Umbilical cord (tissue), 2 donors: ENCODE measurements around the gene PSMB8. TPM values are rescaled to one million over a fixed set of nuclear protein-coding genes. Genes with fewer than 3 reads are reported as not detected.
"Not testable (repeated sequence)": the region's sequence is repeated elsewhere in the genome, so short reads cannot be mapped to it uniquely, and the experiment has no call there.

Experiments
- DNase-seq: peaks from one replicate; pipeline ENCODE4 v3.0.0-alpha.2; 2015; ENCODE audit warnings: low spot score
- total RNA-seq: library from RNA; depleted of rRNA; stranded (reverse); fragments of >200 nt; gene quantifications from one replicate; pipeline ENCODE4 v1.2.3, GENCODE V29; 2014; ENCODE audit warnings: low replicate concordance; ENCODE audit not compliant: insufficient read depth

The PSMB8 gene
- total RNA-seq, 1 donor from 2014 or later: 15.4 TPM

DNA sequence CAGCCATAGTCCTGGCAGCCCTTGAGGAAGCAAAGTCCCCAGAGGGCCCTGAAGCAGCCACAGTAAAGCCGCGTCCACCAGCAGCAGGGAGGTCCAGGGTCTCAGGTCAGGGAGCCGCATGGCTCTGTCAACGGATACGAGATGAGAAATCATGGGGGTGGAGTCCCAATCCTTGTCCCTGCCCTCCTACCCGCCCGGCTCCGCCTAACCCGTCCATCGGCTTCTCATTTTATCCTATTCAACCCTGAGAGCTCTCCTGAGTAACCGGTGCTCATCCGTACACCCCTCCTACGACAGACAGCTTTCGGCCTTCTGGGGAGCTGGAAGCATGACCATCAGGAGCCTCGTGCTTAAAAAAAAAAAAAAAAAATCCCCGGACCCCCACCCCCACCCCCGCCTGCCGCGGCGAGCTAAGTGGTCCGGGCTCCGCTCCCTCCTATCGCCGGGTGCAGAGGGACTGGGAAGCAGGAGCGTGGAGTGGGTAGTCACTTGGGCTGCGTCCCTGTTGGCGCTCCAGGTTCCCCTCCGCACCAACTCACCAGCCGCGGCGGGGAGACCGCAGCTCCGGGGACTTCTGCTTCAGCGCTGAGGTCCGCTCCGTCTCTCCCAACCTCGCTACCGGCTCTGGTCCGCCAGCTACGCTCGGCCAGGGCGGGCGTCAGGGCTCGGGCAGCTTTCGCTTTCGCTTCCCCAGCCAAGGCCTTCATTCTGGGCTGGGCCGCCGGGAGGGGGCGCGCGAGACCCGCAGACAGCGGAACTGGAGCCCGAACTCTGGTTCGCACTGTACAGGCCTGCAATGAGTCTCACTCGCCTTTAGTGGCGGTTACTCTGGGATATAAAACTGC, 5.5 kb downstream of the PSMB8 start, which contains the start of gene TAP2:
Gene TAP2, minus strand, starts transcription at position 626 of the 845 bp plus-strand sequence. Its CDS starts 506 bp downstream, at position 120.
- DNase-seq: peak; percentile 95

DNA sequence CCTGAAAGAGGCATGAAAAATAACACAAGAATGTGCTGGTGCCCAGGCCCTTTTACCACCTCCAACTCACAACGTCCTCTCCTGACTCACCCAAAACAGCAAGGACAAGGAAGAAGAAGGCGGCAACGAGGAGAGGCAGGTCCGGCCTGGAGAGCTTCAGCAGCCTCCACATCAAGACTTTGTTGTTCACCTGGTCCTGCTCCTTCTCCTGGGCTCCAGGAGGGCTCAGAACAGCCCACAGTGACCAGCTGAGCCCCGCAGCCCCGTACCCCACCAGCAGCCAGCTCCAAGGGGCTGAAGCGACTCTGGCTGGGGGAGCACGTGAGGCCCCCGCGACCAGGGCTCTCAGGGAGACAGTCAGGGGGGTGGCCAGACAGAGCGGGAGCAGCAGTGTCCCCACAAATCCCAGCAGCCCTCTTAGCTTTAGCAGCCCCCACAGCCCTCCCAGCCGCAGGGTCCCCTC, 6.2 kb downstream of the PSMB8 start:
- DNase-seq: no peak

DNA sequence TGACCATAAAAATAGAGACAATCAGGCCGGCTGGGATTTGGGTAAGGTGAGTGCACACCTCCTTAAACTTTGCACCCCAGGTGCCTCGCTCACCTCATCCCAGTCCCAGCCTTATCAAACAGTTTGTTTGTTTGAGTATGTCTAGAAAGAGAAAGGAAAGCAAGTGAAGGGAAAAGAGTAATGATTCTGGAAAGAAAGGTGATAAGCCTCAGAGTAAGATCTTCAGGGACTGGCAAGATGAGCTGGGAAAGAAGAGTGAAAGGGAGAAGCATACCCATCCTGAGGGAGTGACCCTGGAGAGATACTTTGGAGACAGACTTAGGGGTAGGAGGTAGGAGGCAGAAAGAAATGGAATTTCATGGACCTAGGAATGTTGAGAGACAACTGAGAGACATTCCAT, 7.0 kb downstream of the PSMB8 start:
- DNase-seq: no peak

DNA sequence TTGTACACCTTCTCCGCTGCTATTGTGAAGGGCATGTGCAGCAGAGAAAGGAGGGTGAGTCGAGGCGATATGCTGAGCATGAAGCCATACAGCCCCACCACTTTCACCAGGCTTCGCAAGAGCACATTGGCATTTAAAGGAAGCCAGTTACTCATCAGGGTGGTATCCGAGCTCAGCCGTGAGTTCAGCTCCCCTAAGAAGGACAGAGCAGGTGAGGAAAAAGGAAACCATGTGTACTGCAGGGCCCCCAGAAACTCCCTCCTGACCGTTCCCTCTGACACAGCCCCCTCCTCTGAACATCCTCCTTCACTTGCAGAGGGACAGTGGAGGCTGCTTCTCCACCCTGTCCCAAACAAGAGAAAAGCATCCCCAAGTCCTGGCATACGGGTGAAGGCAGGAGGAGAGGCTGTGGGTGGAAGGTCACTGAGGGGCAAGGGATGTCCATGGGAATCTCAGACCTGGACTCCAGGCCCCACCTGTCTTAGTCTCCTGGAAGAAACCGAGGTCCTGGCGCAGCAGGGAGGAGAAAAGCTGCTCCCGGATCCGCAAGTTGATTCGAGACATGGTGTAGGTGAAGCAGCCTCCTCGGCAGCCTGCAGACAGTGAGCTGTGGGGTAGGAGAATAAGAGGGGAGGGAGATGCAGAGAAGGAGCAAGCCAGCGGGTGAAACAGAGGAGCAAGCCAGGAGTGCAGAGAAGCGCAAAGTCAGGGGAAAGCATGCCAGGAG, 8.5 kb downstream of the PSMB8 start:
- no peak for DNase-seq

DNA sequence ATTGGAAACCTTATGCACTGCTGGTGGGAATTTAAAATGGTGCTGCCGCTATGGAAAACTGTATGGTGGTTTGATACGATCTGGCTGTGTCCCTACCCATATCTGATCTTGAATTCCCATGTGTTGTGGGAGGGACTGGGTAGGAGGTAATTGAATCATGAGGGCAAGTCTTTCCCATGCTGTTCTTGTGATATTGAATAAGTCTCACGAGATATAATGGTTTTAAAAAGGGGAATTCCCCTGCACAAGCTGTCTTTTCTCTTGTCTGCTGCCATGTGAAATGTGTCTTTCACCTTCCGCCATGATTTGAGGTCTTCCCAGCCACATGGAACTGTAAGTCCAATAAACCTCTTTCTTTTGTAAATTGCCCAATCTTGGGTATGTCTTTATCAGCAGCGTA, 10.2 kb downstream of the PSMB8 start:
- no peak for DNase-seq

DNA sequence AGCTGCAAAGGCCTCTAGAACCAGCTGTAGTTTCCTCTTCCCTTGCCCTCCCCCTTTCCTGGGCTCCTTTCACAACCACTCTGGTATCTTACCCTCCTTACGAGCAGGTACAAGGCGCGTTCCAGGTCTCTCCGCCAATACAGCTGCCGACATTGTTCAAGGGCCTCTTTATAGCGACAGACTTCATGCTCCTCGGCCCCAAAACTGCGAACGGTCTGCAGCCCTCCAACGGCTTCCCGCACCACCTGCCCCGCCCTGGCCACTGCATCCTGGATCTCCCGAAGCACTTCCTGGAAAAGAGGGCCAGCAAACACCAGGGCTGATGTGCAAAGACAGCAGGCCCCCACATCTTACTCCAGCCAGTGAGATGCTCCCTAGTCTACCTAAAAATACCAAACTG, 11.3 kb downstream of the PSMB8 start:
- no peak for DNase-seq

DNA sequence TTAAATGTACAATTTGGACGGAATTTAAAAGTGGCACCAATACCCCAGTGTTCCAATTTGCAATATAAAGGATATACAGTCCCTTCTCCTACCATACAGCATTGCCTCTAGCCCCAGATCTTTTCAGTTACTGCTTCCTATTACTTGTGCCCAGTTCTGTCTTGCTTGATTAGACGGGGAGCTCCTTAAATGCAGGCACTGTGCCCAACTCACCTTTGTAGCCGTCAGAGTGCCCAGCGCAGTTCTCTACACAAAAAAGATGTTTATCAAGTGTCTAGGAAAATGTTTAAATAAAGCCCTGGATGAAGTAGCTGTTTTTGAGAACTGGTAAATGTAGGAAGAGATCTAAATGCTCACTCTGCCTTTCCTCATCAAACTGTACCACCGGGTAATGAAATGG, 12.9 kb downstream of the PSMB8 start:
- no peak for DNase-seq

DNA sequence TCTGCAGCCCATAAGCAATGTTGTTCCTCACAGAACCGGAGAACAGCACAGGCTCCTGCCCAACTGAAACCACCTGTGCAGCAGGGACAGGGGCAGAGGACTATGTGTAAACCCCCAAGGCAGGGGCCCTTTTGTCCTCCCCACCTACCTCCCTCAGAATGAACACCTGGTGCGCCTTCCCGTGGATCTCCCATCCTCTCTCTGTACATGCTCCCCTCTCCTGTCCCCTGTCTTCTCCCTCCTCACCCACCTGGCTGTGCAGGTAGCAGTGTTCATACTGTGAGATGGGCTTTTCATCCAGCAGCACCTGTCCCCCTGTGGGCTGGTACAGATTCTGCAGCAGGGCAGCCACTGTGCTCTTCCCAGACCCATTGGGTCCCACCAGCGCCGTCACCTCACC, 13.8 kb downstream of the PSMB8 start:
- no peak for DNase-seq

DNA sequence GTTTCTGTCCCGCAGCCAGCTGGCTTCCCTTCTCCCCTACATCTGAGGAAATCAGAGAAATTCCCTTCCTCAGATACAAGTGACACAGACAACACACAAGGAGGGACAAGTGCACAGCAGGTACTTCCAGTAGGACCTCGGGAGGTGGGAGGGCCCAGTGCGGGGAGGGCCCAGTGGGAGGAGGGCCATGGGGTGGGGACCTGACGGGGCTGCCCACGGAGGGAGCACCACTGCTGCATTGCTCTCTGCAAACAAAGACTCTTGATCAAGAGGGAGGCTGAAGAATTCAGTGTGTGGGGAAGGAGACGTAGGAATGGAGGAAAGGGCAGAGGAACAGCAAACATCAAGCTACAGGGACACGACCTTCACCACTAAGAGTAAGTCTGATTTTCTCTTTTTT, 14.4 kb downstream of the PSMB8 start:
- DNase-seq: no peak

DNA sequence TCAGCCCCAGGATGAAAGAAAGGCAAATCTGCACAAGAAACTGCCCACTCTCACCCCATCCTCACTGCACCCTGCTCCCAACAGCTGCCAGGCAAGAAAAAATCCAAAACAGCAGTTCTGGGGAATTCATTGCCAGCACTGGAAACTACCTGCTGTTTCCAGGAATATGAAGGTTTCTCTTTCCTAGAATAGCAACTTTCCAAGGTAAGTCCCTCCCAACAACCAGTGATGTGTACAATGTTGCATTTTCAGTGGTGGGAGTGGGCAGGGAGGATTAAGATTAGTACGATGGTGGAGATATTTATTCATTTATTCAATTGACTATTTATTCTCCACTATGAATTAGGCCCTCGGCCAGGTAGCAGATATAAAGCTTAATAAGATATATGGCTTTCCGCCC, 16.8 kb downstream of the PSMB8 start:
- no peak for DNase-seq

DNA sequence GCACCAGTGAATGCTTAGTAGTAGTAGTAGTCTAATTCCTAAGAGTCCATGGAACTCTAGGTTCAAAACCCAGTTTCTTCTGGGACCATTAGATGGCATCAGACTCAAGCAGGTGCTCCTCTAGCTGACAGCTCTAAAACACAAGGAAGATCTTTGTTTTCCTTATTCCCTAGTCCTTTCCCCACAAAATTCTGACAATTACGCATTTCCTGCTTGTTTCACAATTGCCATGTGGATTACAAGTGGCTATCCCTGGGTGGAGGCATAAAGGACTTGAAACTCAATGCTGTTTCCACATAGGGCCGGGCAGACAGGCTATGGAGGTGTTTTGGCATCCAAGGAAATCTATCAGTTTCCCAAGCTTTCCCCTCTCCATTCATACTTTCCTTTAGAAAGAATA, 17.9 kb downstream of the PSMB8 start:
- DNase-seq: no peak

DNA sequence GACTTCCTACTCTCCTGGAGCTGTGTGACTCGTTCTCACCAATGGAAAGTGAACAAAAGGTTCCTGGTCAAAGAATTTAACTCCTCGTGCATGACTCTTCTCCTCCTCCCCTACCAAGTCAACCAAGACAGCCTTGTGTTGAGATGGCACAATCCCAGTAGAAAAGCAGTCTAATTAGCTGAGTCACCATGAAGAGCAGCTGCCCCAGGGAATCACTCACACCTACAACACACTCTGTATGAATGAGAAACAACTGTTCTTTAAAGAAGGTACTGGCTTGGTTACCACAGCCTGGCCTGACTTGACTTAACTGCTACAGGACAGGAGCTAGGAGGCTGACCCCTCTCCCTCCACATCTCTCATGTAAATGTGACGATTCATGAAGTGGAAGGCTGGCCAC, 24.1 kb downstream of the PSMB8 start:
- DNase-seq: no peak

DNA sequence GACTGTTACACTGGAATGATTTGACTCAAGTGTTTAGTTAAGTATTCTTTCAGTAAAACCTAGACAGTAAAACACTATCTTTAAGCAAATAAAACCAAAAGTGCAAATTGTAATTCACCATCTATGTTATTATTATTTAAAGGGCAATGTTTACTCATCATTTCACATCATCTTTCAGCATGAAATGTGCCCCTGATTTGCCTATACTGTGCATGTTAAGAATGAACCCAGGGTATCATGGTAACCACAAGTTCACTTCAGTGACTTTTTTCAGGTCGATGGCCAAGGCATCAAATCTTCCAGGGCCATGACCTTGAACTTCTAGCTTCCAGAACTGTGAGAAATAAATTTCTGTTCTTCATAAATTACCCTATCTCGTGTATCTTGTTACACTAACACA, 25.0 kb downstream of the PSMB8 start:
- no peak for DNase-seq

DNA sequence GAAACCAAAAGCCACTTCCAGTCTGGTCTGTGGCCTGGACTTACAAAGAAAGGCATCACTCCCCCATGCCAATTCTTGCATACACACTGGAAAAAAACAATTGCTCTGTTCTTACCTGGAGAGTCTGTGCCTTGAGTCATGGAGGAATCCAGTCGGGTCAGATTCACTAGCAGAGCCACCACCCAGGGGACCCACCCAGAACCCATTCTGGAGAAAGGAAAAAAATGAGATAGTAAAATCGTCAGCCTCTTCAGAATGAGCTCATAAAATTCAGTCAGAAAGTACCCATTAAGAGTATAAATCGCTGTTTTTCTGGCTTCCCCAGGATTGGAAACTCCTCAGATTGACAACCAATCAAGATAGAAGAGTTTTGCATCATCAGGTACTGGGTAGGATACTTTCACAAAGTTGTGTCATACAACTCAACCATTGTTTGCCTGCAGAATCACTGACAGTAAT, 27.1 kb downstream of the PSMB8 start, which contains the start of gene HLA-DOB:
Gene HLA-DOB, minus strand, starts transcription at position 257 of the 459 bp plus-strand sequence. Its CDS starts 51 bp downstream, at position 206.
- DNase-seq: peak; percentile 28

DNA sequence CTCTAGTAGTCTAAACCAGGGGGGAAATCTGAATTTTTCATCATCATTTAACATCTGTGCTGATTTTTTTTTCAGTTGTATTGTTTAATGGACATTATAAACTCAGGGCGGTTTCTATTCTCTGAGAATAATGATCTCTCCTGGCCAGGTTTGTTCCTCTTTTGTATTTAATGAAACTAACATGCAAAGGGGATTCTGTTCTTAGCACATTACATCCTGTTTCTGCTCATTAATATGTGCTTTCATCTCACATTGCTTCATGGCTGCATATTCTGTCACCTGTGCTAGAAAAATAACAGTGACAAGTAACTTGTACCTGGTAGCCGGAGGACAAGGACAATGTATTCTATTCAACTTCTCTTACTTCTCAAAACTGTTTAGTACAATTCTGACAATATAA, 27.9 kb downstream of the PSMB8 start:
- DNase-seq: no peak

DNA sequence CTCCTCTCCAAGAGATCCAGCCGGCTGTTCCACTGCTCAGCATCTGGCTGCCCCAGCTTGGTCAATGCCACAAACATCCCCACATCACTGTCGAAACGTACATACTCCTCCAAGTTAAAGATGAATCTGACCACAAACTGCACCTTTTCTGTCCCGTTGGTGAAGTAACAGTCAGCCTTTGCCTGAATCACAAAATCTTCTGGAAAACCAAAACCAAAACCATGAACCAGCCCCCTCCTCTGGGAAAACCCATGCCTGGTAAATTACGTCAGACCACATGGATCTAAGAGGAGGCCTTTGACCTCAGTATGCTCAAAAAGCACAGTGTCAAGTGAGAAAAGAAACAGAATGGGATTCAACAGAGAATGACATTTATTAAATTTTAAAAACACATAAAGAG, 28.7 kb downstream of the PSMB8 start:
- no peak for DNase-seq

DNA sequence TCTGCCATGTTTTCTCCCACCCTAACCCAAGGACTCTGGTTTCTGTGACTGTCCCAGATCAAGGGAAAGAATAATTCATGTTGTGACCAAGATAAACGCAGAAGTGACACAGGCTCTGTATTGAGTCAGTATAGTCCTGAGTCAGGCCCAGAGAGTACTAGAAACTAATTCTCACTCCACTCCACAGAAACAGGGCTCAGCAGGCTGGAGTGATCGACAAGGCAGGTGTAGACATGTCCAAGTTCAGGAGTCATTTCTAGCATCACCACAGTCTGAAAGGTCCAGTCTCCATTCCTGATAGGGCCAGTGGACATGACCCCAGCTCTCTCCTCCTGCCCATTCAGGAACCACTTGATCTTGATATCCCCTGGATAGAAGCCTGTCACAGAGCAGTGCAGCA, 29.7 kb downstream of the PSMB8 start:
- no peak for DNase-seq

DNA sequence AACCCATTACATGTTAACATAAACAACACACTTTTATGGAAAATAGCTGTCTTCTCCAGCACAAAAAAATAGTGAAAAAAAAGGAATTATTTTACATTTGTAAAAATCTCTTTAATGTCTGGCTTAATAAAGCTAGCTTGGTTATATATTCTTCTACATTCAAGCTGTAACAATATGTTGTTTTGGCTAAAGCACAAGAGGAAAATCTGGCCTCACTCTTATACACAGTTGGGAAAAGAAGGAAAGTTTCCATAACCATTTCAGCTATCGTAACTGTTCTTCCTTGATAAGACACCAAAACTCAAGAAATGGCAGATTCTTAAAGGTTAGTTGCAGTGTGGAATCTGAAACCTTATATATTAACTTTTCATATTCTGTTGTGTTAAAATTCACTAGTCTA, 34.7 kb downstream of the PSMB8 start:
- DNase-seq: no peak

DNA sequence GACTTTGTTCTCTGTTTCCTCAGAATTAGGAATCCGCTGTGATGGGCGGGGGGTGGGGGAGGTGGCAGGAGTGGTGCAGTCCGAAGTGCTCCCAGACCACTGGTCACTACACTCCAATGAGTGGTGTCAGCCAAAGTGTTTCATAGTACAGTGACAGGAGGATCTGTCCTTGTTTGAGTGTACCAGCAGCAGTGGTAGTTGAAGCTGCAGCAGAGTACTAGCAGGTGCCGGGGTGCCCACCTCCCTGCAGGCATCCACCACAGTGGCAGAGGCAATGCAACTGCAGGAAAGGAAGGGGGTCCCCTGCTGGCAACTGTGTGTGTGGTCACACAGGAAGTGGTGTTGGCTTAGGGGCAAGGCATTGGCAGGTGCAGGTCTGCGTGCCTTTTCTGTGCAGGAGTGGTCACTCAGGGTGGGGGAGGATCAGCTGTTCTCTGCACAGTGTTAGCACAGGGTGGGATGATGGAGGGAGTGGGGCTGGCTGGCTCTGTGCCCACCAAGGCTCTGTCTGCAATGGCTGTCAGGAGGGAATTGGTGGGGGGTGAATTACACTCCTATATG, 36.7 kb downstream of the PSMB8 start:
- no peak for DNase-seq

DNA sequence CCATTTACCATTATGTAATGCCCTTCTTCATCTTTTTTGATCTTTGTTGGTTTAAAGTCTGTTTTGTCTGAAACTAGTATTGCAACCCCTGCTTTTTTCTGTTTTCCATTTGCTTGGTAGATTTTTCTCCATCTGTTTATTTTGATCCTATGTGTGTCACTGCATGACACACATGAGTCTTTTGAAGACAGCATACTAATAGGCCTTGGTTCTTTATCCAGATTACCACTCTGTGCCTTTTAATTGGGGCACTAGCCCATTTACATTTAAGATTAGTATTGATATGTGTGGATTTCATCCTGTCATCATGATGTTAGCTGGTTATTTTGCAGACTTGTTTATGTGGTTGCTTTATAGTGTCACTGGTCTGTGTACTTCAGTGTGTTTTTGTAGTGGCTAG, 38.4 kb downstream of the PSMB8 start:
- DNase-seq: not testable (repeated sequence)

DNA sequence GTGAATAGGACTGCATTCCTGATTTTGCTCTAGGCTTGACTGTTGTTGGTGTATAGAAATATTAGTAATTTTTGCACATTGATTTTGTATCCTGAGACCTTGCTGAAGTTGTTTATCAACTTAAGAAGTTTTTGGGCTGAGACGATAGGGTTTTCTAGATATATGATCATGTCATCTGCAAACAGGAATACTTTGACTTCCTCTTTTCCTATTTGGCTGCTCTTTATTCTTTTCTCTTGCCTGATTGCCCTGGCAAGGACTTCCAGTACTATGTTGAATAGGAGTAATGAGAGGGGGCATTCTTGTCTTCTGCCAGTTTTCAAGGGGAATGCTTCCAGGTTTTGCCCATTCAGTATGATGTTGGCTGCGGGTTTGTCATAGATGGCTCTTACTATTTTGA, 40.4 kb downstream of the PSMB8 start:
- DNase-seq: no peak

DNA sequence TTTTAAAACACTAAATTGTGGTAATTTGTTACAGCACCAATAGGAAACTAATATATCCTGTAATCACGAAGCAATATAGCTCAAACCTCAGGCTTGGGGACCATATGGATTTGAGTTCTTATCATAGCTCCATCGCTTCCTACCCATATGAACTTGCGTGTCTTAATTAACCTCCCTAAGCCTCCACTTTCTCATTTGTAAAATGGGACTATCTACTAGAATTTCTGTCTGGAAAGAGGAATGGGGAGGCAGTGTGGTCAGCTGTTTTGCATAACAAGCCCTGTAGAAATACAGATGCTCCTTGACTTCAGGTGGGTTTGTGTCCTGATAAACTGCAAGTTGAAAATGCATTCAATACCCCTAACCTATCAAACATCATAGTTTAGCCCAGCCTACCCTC, 44.1 kb downstream of the PSMB8 start:
- no peak for DNase-seq
